Neutrophil (primary cell): ENCODE results near the gene IFT57.

Experiments used
- H3K27ac ChIP-seq: fragments of 200-600 bp; sonication (generic); 2 replicates; pipeline ENCODE4 v1.5.1; 2016; ENCODE audit warnings: mild to moderate bottlenecking, moderate library complexity
- H3K27me3 ChIP-seq: fragments of 200-600 bp; sonication (generic); 2 replicates; pipeline ENCODE4 v1.6.0; 2016; ENCODE audit warnings: mild to moderate bottlenecking
- H3K36me3 ChIP-seq: fragments of 200-600 bp; sonication (generic); 2 replicates; pipeline ENCODE4 v1.5.1; 2017
- H3K4me1 ChIP-seq, 2 experiments: fragments of 200-600 bp in 1 of 2; sonication (generic) in 1 of 2; 1 replicate in 1 of 2; 2 replicates in 1 of 2; pipeline versions ENCODE4 v1.5.1 to v1.6.1; 2013 to 2016; ENCODE audit warnings: low read depth in 1 of 2, low read length in 1 of 2, mild to moderate bottlenecking in 1 of 2, moderate library complexity in 1 of 2; ENCODE audit not compliant: control insufficient read depth in 1 of 2, insufficient read depth in 1 of 2
- H3K4me3 ChIP-seq, 2 experiments: fragments of 200-600 bp in 1 of 2; sonication (generic) in 1 of 2; 1 replicate in 1 of 2; 2 replicates in 1 of 2; pipeline ENCODE4 v1.5.1; 2013 to 2016; ENCODE audit warnings: low read depth in 1 of 2, low read length in 1 of 2, mild to moderate bottlenecking in 1 of 2, moderate library complexity in 1 of 2
- H3K9me3 ChIP-seq: fragments of 200-600 bp; sonication (generic); 2 replicates; pipeline ENCODE4 v1.5.1; 2016
- TF ChIP-seq, protein P1 (sequence below): fragments of 200-600 bp; sonication (generic); IDR thresholded peaks from 2 replicates; pipeline ENCODE4 v1.5.1; 2016; ENCODE audit warnings: antibody characterized with exemption

The IFT57 gene

DNA sequence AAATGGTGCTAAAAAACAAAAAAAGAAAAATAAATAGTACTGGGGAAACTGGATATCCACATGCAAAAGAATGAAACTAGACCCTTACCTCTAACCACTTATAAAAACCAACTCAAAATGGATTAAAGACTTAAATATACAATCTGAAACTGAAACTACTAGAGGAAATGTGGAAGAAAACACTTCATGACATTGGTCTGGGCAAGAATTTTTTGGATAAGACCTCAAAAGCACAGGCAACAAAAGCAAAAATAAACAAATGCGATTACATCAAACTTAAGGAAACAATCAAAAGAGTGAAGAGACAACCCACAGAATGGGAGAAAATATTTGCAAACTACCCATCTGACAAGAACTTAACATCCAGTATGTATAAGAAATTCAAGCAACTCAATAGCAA is 6.4 kb downstream of the IFT57 start:
- Histone ChIP-seq H3K36me3 (peaks cover 21% of the 10 kb centered on the region), H3K4me3 (no peak overlapping the region), H3K4me1 (peaks cover under 1 to 1% of the 10 kb centered on the region in 2 experiments), H3K27me3 (no peaks in the 10 kb centered on the region), H3K9me3 (no peaks in the 10 kb centered on the region), H3K27ac (no peak overlapping the region)
- TF ChIP-seq, protein P1, sequence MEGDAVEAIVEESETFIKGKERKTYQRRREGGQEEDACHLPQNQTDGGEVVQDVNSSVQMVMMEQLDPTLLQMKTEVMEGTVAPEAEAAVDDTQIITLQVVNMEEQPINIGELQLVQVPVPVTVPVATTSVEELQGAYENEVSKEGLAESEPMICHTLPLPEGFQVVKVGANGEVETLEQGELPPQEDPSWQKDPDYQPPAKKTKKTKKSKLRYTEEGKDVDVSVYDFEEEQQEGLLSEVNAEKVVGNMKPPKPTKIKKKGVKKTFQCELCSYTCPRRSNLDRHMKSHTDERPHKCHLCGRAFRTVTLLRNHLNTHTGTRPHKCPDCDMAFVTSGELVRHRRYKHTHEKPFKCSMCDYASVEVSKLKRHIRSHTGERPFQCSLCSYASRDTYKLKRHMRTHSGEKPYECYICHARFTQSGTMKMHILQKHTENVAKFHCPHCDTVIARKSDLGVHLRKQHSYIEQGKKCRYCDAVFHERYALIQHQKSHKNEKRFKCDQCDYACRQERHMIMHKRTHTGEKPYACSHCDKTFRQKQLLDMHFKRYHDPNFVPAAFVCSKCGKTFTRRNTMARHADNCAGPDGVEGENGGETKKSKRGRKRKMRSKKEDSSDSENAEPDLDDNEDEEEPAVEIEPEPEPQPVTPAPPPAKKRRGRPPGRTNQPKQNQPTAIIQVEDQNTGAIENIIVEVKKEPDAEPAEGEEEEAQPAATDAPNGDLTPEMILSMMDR = no peak

GRCh38 chr3:108209579-108209978 is 12.6 kb downstream of the IFT57 start:
- no peak overlapping the region for H3K27ac ChIP-seq
- peaks cover 27% of the 10 kb centered on the region for H3K36me3 ChIP-seq
- H3K4me3 ChIP-seq = no peak overlapping the region
- TF ChIP-seq, protein P1 = no peak
- no peaks in the 10 kb centered on the region for H3K9me3 ChIP-seq
- no peaks in the 10 kb centered on the region for H3K4me1 ChIP-seq
- H3K27me3 ChIP-seq = no peaks in the 10 kb centered on the region

DNA sequence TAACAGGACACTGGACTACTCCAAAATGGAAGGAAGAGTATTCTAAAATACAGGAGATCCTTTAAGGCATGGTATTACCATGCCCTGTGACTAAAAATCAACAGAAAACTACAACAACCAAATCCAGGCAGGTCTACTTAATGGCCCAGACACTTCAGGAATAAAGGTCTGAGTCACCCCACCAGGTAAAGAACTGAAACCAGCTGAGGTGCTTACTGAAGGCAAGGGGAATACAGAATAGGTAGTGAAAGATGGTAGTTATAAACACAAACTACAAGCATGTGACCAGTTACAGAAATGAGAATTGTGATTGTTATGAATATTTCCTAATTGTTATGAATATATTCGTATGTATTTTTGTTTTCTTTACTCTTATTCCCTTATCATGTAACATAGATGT is 13.4 kb downstream of the IFT57 start:
- no peak overlapping the region for H3K27ac ChIP-seq
- no peaks in the 10 kb centered on the region for H3K9me3 ChIP-seq
- TF ChIP-seq, protein P1 = no peak
- H3K27me3 ChIP-seq = no peaks in the 10 kb centered on the region
- no peak overlapping the region for H3K4me3 ChIP-seq
- peaks cover 27% of the 10 kb centered on the region for H3K36me3 ChIP-seq
- no peaks in the 10 kb centered on the region for H3K4me1 ChIP-seq

DNA sequence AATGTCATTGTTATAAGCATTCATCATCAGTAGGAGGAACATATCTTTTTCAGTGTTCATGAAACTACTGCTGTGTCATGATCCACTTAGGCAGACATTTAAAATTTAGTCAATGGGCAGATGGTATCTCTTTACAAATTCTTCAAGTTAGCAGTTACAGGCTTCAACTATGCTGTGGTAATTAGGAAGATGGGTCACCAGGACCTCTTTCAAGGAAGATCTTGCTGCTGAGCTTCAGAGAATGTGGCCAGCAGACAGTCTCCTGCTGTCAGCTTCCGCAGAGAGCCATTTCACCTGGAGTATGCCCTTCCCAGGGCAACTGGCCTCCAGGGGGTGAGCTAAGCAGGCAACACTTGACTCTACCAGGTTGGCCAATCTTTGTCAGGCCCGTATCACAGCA is 19.4 kb downstream of the IFT57 start:
- no peak overlapping the region for H3K4me3 ChIP-seq
- H3K4me1 ChIP-seq = no peaks in the 10 kb centered on the region
- H3K27me3 ChIP-seq = no peaks in the 10 kb centered on the region
- H3K27ac ChIP-seq = no peak overlapping the region
- TF ChIP-seq, protein P1 = no peak
- H3K36me3 ChIP-seq = no peaks in the 10 kb centered on the region
- H3K9me3 ChIP-seq = no peaks in the 10 kb centered on the region

- Histone ChIP-seq H3K4me1 (no peaks in the 10 kb centered on the region), H3K9me3 (no peaks in the 10 kb centered on the region), H3K27me3 (no peaks in the 10 kb centered on the region), H3K4me3 (no peak overlapping the region), H3K27ac (no peak overlapping the region), H3K36me3 (no peaks in the 10 kb centered on the region)
- TF ChIP-seq, protein P1 = no peak
Observed at GRCh38 chr3:108202080-108202479, 20.1 kb downstream of the IFT57 start.

- Histone ChIP-seq H3K27me3 (no peaks in the 10 kb centered on the region), H3K4me1 (no peaks in the 10 kb centered on the region), H3K27ac (no peak overlapping the region), H3K9me3 (no peaks in the 10 kb centered on the region), H3K4me3 (no peak overlapping the region), H3K36me3 (no peaks in the 10 kb centered on the region)
- TF ChIP-seq, protein P1 = no peak
Observed at GRCh38 chr3:108201258-108201657, 21.0 kb downstream of the IFT57 start.
